Ovary (tissue), 9 donors: Measurements from ENCODE around the gene RPS3. TPM values are rescaled to one million over a fixed set of nuclear protein-coding genes. Genes with fewer than 3 reads are reported as not detected.

Experiments used
- DNase-seq, 5 donors: peaks; one replicate each; pipeline ENCODE4 v3.0.0-alpha.2; 2019 to 2020
- H3K27ac ChIP-seq, 2 donors: fragments of 200-600 bp; one replicate each; pipeline versions ENCODE4 v1.5.1 to v1.8.0; 2019 to 2022
- H3K27me3 ChIP-seq: fragments of 200-600 bp; one replicate; pipeline ENCODE4 v1.8.0; 2022
- H3K36me3 ChIP-seq: fragments of 200-600 bp; sonication (generic); one replicate; pipeline ENCODE4 v1.5.1; 2019
- H3K4me1 ChIP-seq: one replicate; pipeline ENCODE4 v1.8.1; 2013; ENCODE audit warnings: mild to moderate bottlenecking, moderate library complexity; ENCODE audit not compliant: insufficient read depth
- H3K4me3 ChIP-seq: fragments of 200-600 bp; sonication (generic); one replicate; pipeline ENCODE4 v1.5.1; 2017
- H3K9me3 ChIP-seq, 2 donors: fragments of 200-600 bp in 1 of 2; sonication (generic) in 1 of 2; one replicate each; pipeline versions ENCODE4 v1.5.1 to v1.8.1; 2013 to 2019; ENCODE audit warnings: mild to moderate bottlenecking in 1 of 2, moderate library complexity in 1 of 2
- CTCF ChIP-seq, 3 donors: fragments of 450-650 bp in 2 of 3; fragments of 200-600 bp in 1 of 3; IDR thresholded peaks; one replicate each; pipeline versions ENCODE4 v1.5.1 to v1.8.0; 2016 to 2022; ENCODE audit warnings: antibody characterized with exemption in 3 of 3, mild to moderate bottlenecking in 1 of 3
- EP300 ChIP-seq: sonication (generic); formaldehyde crosslinking; IDR thresholded peaks from one replicate; pipeline ENCODE4 v1.6.1; 2017; ENCODE audit warnings: antibody characterized with exemption
- POLR2A ChIP-seq: fragments of 450-650 bp; IDR thresholded peaks from one replicate; pipeline ENCODE4 v1.6.1; 2017; ENCODE audit warnings: antibody characterized with exemption, mild to moderate bottlenecking, moderate library complexity
- WGBS, 3 donors: extraction: QIAGEN DNeasy Blood & Tissue Kit in 1 of 3; methylation state at CpG; one replicate each; pipeline versions ENCODE4 v1.1.5 to v1.1.7; 2013 to 2017; 5-methylcytosine and 5-hydroxymethylcytosine counted together
- intact Hi-C, 4 donors: fragments of 100-400 bp; cut with DNase I; formaldehyde crosslinking; loops; one replicate each; pipeline versions ENCODE4 v1.11.0 to v1.15.1; 2022 to 2023
- polyA plus RNA-seq, 2 donors: library from polyadenylated mRNA; stranded (reverse); fragments of 200-250 nt in 1 of 2; fragments of 350-450 nt in 1 of 2; fragmentation: Illumina TruSeq in 1 of 2; extraction: RNeasy Lipid Tissue Mini Kit (QIAGEN cat#74804) in 1 of 2; gene quantifications; one replicate each; pipeline ENCODE4 v1.2.3, GENCODE V29; 2013 to 2014
- total RNA-seq, 7 donors: library from RNA; depleted of rRNA in 2 of 7; stranded (reverse); fragments of >200 nt in 2 of 7; fragmentation: NEBNext Ultra II Directional in 3 of 7; extraction: Animal tissue kit (Norgen Biotek cat#: 25700) in 3 of 7; gene quantifications; one replicate each; pipeline versions ENCODE4 v1.1.0 to v1.2.4, GENCODE V29; 2016 to 2023
- donor health status: DM: no; HTN: no; CAD: no; lungs with moderate emphysema.
- donor health status: DM: no; HTN: no; CAD: no.
- donor health status: Bipolar disorder and iron deficiency.
- donor health status: DM: yes; HTN: yes; CAD: no.
- donor health status: DM: no; HTN: no; CAD: no.
- donor health status: DM: yes; HTN: yes; CAD: no.

Gene RPS3
- total and polyA plus RNA-seq, 9 donors: 3,268 to 7,276 (median 5,342) TPM

- 69 to 76% (median 69%) methylated on average over 2 of the region's 2 CpGs for whole genome bisulfite sequencing, 3 donors
- Histone ChIP-seq H3K9me3 (no peaks in the 10 kb centered on the region), H3K27me3 (no peaks in the 10 kb centered on the region), H3K27ac (no peak overlapping the region), H3K4me3 (no peak overlapping the region), H3K36me3 (no peaks in the 10 kb centered on the region), H3K4me1 (no peaks in the 10 kb centered on the region)
- DNase-seq: no peak
- intact Hi-C loops: no loop called here
- no peak for TF ChIP-seq POLR2A
- no peak for TF ChIP-seq EP300
- no peak for TF ChIP-seq CTCF (IDR thresholded peaks at IDR 0.05)
These were observed 14.5 kb downstream of the RPS3 start for GRCh38 chr11:75413864-75414263.

- Histone ChIP-seq H3K4me1 (no peaks in the 10 kb centered on the region), H3K4me3 (no peak overlapping the region), H3K27me3 (no peaks in the 10 kb centered on the region), H3K27ac (no peak overlapping the region), H3K36me3 (no peaks in the 10 kb centered on the region), H3K9me3 (no peaks in the 10 kb centered on the region)
- WGBS, 3 donors: 89 to 90% (median 90%) methylated on average over 14 of the region's 14 CpGs
- intact Hi-C loops: no loop called here
- DNase-seq: no peak
- TF ChIP-seq CTCF (IDR thresholded peaks at IDR 0.05) (no peak), EP300 (no peak), POLR2A (no peak)
These were observed 21.1 kb downstream of the RPS3 start for GRCh38 chr11:75420224-75421034.

DNA sequence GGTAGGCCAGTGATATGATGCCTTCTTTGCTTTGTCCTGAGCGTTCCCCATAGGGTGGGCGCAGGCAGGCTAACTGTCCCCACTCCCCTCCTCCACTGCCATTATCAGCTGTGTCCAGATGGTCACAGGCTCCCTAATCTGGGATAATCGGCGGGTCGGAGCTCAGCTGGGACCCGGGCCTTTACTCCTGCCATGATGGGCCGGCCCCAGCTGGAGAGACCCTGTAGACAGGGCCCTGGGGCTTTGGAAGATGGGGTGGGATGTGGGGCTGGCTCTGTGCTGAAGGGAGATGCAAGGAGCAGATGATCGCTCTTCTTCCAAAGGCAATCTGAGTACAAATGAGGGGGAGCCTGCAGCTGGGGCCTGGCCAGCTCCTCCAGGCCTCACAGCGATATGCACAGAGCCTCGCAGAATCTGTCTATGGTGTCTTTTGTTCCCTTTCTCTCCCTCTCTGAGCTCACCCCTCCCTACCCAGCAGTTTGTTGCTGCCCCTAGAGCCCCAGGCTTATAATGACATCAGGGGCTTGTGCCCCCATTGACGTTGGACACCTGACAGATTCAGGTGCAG, 21.8 kb downstream of the RPS3 start:
- no peaks in the 10 kb centered on the region for H3K36me3 ChIP-seq
- no peaks in the 10 kb centered on the region for H3K4me1 ChIP-seq
- H3K27me3 ChIP-seq: no peaks in the 10 kb centered on the region
- no peak for DNase-seq
- intact Hi-C loops: no loop called here
- H3K9me3 ChIP-seq: no peaks in the 10 kb centered on the region
- H3K4me3 ChIP-seq: no peak overlapping the region
- no peak for TF ChIP-seq CTCF (IDR thresholded peaks at IDR 0.05)
- no peak for TF ChIP-seq EP300
- no peak for TF ChIP-seq POLR2A
- H3K27ac ChIP-seq: no peak overlapping the region
- 52 to 68% (median 60%) methylated on average over 11 of the region's 11 CpGs for WGBS, 3 donors

GRCh38 chr11:75421902-75422247, 22.6 kb downstream of the RPS3 start:
- TF ChIP-seq POLR2A: no peak
- TF ChIP-seq EP300: no peak
- no peak for TF ChIP-seq CTCF (IDR thresholded peaks at IDR 0.05)
- Histone ChIP-seq H3K36me3 (no peaks in the 10 kb centered on the region), H3K4me3 (no peak overlapping the region), H3K9me3 (no peaks in the 10 kb centered on the region), H3K27me3 (no peaks in the 10 kb centered on the region), H3K4me1 (no peaks in the 10 kb centered on the region), H3K27ac (no peak overlapping the region)
- 44 to 60% (median 49%) methylated on average over 2 of the region's 2 CpGs for WGBS, 3 donors
- DNase-seq: no peak
- intact Hi-C loops: no loop called here
